Activated naive CD4-positive, alpha-beta T cell treated with anti-CD3 and anti-CD28 coated beads, Interleukin-2, amount 50 U/mL, for 24 hours (primary cell): ENCODE results near the gene ZG16.
A peak's percentile ranks its signal among the peaks of the same experiment; 100 is the strongest.

ENCODE experiments used
- H3K27ac Mint-ChIP-seq: one replicate; pipeline ENCODE4 v1.8.0; 2021; ENCODE audit warnings: mild to moderate bottlenecking, mixed read lengths
- H3K27me3 Mint-ChIP-seq: one replicate; pipeline ENCODE4 v1.8.0; 2021; ENCODE audit warnings: mixed read lengths
- H3K36me3 Mint-ChIP-seq: one replicate; pipeline ENCODE4 v1.8.0; 2021; ENCODE audit warnings: mixed read lengths
- H3K4me1 Mint-ChIP-seq: one replicate; pipeline ENCODE4 v1.8.0; 2021; ENCODE audit warnings: mixed read lengths
- H3K4me3 Mint-ChIP-seq: one replicate; pipeline ENCODE4 v1.8.0; 2021; ENCODE audit warnings: mild to moderate bottlenecking, mixed read lengths
- H3K9me3 Mint-ChIP-seq: one replicate; pipeline ENCODE4 v1.8.0; 2021; ENCODE audit warnings: mixed read lengths

ZG16 gene

DNA sequence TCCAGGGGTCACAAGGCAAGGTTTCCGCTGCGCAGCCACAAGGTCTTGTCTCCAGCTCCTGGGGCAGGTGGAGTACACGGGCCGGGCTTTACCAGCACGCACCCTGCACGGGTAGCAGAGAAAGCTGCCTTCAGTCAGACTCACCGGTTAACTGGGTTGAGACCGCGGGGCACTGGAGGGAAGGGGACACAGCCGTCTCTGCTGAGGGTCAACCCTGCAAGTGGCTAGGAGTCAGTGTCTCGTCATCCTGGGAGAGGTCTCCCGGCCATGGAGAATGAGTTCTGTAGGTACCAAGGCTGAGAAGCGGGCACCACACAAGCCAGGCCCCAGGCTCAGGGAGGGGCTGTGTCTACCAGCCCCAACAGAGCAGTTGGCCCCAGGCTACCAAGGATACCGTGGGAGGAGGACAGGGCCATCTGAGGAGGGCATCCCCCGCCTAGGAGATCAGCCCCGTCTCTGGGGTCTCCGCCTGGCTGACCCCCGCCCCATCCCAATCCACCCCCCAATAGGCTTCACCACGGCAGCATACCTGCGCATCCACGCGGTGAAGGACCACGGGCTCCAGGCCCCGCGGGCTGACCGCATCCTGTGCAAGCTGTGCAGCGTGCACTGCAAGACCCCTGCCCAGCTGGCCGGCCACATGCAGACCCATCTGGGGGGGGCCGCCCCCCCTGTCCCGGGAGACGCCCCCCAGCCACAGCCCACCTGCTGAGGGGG lies 31.1 kb downstream of the ZG16 start:
- Mint-ChIP-seq H3K4me3 (peak overlapping the region; percentile 94), H3K4me1 (peaks cover 49% of the 10 kb centered on the region), H3K27ac (peak overlapping the region; percentile 94), H3K36me3 (peaks cover 5% of the 10 kb centered on the region), H3K9me3 (no peaks in the 10 kb centered on the region), H3K27me3 (no peaks in the 10 kb centered on the region)

DNA sequence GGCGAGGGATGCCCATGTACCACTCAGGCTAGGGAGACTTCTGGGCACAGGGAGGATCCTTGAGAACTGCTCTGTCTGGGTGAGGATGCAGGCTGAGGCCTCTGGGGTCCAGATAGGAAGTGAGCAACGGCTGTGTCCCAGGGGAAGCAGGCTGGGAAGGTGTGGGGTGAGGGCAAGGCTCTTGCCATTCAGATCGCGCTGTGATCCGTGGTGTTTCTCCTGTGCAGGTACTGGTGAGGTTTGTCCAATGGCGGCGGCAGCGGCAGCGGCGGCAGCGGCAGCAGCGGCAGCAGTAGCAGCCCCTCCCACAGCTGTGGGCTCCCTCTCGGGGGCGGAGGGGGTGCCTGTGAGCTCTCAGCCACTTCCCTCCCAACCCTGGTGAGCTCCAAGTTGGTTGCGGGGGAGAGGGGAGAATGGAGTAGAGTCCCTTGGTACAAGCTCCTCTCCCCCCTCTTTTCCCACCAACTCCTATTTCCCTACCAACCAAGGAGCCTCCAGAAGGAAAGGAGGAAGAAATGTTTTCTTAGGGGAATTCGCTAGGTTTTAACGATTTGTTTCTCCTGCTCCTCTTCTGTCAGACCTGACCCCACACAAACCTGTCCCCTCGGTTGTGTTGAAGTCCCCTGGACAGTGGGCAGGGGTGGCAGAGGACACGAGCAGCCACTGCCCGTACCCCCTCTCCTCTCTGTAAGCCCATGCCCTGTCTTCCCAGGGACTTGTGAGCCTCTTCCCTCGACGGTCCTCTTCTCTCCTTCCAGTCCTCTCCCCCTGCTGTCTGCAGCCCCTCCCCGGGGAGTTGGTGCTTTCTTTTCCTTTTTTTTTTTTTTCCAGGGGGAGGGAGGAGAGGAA lies 32.0 kb downstream of the ZG16 start:
- Mint-ChIP-seq H3K4me1 (peaks cover 51% of the 10 kb centered on the region), H3K27me3 (no peaks in the 10 kb centered on the region), H3K36me3 (peaks cover 5% of the 10 kb centered on the region), H3K27ac (peak overlapping the region; percentile 87), H3K9me3 (no peaks in the 10 kb centered on the region), H3K4me3 (peak overlapping the region; percentile 88)

DNA sequence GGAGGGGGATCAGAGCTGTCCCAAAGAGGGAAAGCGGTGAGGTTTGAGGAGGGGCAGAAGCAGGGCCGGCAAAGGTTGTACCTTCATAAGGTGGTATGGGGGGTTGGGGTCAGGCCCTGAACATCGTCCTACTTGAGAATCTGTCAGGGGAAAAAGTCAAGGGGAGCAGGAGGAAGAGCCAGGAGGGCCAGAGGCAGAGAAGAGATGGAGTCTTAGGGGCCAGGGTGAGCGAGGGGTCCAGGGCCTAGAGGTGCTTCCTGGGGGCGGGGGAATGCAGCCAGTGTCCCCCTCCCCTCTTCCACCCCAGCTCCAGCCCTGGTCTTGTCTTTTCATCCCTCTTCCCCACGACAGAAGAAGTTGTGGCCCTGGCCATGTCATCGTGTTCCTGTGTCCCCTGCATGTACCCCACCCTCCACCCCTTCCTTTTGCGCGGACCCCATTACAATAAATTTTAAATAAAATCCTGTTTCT lies 32.7 kb downstream of the ZG16 start:
- peaks cover 55% of the 10 kb centered on the region for H3K4me1 Mint-ChIP-seq
- peaks cover 3% of the 10 kb centered on the region for H3K36me3 Mint-ChIP-seq
- H3K27me3 Mint-ChIP-seq: no peaks in the 10 kb centered on the region

DNA sequence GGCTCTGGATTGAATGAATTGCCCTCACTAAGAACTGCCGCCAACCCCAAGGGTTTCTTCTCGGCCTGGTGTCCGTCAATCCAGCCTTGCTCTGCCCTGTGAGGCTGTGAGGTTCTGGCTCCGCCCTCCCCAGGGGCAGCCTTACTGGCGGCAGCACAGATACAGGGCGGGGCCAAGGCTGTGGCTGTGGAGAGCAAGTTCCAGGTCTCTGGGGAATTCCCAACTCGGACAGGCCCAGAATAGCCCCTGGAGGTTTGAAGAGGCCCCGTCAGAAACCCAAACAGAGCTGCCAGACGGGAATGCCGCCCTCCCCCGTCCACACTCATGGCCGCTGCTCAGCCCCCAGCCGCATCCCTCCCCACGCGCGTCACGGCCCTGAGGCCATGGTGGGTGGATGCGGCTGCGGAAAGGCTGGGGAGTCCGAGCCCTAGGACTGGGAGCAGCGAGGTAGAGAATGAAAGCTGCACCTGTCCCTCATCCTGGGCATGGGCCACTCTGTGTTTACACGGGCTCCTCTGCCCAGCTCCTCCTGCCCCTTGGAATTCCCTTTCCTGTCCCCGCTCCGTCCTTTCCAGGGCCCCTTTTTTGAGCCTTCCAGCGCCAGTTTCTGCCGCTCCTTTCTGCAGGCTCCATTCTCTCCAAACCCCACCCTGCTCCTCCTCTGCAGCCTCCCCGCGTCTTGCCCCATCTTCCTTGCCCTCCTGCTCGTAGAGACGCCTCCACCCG lies 33.3 kb downstream of the ZG16 start:
- Mint-ChIP-seq H3K4me1 (peaks cover 56% of the 10 kb centered on the region), H3K9me3 (no peaks in the 10 kb centered on the region), H3K27me3 (no peaks in the 10 kb centered on the region), H3K4me3 (peak overlapping the region; percentile 88), H3K27ac (peak overlapping the region; percentile 65), H3K36me3 (peaks cover 3% of the 10 kb centered on the region)

More for the DNA sequence above, 32.7 kb downstream of the ZG16 start:
- no peaks in the 10 kb centered on the region for H3K9me3 Mint-ChIP-seq
- peak overlapping the region; percentile 65 for H3K27ac Mint-ChIP-seq
- H3K4me3 Mint-ChIP-seq: peak overlapping the region; percentile 88

DNA sequence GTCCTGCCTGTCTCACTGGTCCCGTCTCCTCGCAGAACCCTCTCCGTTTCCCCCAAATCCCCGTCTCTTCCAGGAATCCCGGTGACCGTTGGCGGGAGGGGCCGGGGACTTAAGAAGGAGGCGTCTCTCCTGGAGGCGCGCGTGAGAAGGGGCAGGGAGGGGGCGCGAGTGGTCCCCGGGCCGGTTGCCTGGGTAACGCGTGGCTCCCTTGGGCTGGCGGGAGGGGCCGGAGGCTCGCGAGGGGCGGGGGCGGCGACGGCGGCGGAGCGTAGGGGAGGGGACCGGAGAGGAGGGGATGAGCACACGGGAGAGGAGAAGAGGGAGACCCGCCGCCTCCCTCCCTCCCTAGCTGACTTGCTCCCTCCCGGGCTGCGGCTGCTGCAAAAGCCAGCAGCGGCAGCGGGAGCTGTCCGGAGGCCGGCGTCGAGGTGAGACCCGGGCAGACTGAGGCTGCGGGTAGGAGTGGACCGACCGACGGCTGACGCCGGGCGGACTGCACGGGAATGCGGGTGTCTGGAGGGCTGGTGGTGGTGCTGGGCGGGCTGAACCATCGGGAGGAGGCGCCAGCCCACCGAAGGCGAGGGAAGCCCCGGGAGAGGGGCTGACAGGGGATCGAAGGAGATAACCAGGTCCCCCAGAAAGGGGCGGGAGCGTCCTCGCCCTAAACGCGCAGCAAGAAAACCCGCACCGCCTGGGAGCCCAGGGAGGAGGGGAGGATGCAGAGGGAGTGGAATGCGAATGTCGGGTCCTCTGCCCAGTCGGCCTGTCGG lies 34.0 kb downstream of the ZG16 start, which contains the start of gene PRRT2:
PRRT2 (plus strand) TSS at position 298 of the 770 bp plus-strand sequence. CDS start 862 bp downstream, outside the sequence.
- H3K4me3 Mint-ChIP-seq: peak within 1 kb of the TSS; percentile 88
- H3K4me1 Mint-ChIP-seq: peaks cover 61% of the 10 kb centered on the region
- no peaks in the 10 kb centered on the region for H3K27me3 Mint-ChIP-seq
- H3K27ac Mint-ChIP-seq: peak within 1 kb of the TSS; percentile 65
- H3K36me3 Mint-ChIP-seq: peaks cover 3% of the 10 kb centered on the region
- no peaks in the 10 kb centered on the region for H3K9me3 Mint-ChIP-seq

DNA sequence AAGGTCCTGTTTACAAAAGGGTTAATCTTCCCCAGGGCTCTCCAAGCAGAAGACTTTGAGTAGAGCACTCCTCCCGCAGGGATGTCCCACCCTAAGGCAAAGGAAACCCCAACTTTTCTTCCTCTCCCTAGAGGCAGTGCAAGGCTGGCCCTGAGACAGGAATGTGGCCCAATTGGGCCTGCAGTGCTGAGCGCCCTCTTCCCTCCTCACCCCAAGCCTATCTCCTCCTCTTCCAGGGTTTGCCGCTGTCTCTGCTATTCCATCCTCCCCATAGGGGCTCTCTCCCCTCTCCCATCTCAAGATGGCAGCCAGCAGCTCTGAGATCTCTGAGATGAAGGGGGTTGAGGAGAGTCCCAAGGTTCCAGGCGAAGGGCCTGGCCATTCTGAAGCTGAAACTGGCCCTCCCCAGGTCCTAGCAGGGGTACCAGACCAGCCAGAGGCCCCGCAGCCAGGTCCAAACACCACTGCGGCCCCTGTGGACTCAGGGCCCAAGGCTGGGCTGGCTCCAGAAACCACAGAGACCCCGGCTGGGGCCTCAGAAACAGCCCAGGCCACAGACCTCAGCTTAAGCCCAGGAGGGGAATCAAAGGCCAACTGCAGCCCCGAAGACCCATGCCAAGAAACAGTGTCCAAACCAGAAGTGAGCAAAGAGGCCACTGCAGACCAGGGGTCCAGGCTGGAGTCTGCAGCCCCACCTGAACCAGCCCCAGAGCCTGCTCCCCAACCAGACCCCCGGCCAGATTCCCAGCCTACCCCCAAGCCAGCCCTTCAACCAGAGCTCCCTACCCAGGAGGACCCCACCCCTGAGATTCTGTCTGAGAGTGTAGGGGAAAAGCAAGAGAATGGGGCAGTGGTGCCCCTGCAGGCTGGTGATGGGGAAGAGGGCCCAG lies 34.9 kb downstream of the ZG16 start:
- Mint-ChIP-seq H3K27me3 (no peaks in the 10 kb centered on the region), H3K27ac (no peak overlapping the region), H3K36me3 (peaks cover 4% of the 10 kb centered on the region), H3K4me1 (peaks cover 66% of the 10 kb centered on the region), H3K4me3 (peak overlapping the region; percentile 88), H3K9me3 (no peaks in the 10 kb centered on the region)

DNA sequence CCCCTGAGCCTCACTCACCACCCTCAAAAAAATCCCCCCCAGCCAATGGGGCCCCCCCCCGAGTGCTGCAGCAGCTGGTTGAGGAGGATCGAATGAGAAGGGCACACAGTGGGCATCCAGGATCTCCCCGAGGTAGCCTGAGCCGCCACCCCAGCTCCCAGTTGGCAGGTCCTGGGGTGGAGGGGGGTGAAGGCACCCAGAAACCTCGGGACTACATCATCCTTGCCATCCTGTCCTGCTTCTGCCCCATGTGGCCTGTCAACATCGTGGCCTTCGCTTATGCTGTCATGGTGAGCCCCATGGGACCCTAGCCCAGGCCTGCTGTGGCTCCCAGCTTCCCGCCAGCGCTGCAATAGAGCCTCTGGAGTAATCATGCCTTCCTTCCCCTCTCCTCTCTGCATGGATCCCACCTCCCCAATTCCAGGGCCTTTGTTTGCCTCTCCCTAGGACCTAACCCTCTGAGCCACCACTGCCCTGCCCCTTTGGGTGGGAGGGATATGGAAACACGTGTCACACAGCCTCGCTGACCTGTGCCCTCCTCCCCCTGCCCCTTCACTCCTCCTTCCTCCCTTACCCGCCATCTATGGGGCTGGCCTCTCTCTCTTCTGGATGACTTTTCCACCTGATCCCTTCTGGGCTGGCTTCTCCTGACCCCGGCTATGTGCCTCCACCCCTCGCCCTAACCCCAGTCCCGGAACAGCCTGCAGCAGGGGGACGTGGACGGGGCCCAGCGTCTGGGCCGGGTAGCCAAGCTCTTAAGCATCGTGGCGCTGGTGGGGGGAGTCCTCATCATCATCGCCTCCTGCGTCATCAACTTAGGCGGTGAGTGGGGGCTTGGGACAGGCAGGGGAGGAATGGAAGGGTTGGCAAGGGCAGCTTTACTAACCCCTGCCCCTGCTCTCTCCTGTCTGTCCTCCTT lies 35.8 kb downstream of the ZG16 start:
- no peaks in the 10 kb centered on the region for H3K27me3 Mint-ChIP-seq
- H3K9me3 Mint-ChIP-seq: no peaks in the 10 kb centered on the region
- H3K4me1 Mint-ChIP-seq: peaks cover 67% of the 10 kb centered on the region
- H3K36me3 Mint-ChIP-seq: peaks cover 9% of the 10 kb centered on the region
- H3K4me3 Mint-ChIP-seq: peak overlapping the region; percentile 42
- peak overlapping the region; percentile 41 for H3K27ac Mint-ChIP-seq

DNA sequence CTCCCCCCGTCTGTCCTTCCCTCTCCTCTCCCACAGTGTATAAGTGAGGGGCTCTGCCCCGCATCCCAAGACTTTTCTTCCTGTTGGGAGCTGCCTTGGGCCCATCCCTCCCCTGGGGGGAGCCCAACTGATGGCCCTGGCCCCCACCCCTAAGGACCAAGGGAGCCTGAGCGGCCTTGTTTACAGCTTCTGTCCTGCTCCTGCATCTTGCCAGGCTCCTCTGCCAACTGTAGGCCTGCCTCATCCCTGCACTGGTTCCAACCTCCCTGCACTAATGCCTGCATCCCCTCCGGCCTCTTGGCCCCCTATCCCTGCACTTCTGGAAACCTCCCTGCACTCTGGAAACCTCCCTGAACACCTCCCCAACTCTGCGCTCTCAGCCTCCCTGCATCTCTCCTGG lies 36.5 kb downstream of the ZG16 start:
- Mint-ChIP-seq H3K27ac (peak overlapping the region; percentile 99), H3K4me1 (peaks cover 70% of the 10 kb centered on the region), H3K4me3 (peak overlapping the region; percentile 96), H3K27me3 (no peaks in the 10 kb centered on the region), H3K9me3 (no peaks in the 10 kb centered on the region), H3K36me3 (peaks cover 11% of the 10 kb centered on the region)

DNA sequence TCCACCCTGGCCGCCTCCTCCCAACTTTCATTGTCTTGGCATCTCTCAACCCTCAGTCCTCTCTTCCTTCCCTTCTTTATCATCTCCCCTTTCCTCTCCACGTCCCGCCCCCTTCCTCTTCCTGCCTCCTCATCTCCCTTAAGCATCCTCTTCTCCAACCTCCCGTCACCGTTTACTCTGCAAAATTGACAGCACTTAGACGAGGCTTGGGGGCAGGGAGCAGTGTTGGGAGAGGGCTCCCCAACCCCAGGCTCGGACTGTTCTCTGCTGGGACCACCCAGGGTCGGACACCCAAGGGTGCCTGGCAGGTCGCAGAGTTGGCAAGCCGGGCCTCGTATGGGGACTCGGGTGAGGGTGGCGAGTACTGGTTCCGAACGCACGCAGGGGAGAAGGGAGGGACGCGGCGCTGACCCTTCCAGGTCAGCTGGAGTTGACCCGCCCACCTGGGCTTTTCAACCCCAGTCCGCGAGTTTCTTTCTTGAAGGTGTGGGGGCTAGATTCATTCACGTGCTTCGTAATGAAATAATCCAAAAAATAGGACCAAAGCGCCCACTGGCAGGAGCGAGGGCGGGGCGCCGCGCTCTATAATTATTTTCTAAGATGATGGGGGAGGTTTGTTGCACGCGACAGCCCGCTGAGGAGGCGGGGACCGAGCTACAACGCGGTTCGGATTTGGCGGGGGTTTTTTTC lies 37.1 kb downstream of the ZG16 start:
- H3K27me3 Mint-ChIP-seq: no peaks in the 10 kb centered on the region
- H3K4me1 Mint-ChIP-seq: peaks cover 70% of the 10 kb centered on the region
- H3K36me3 Mint-ChIP-seq: peaks cover 11% of the 10 kb centered on the region
- no peaks in the 10 kb centered on the region for H3K9me3 Mint-ChIP-seq
- H3K4me3 Mint-ChIP-seq: peak overlapping the region; percentile 96
- H3K27ac Mint-ChIP-seq: peak overlapping the region; percentile 99

DNA sequence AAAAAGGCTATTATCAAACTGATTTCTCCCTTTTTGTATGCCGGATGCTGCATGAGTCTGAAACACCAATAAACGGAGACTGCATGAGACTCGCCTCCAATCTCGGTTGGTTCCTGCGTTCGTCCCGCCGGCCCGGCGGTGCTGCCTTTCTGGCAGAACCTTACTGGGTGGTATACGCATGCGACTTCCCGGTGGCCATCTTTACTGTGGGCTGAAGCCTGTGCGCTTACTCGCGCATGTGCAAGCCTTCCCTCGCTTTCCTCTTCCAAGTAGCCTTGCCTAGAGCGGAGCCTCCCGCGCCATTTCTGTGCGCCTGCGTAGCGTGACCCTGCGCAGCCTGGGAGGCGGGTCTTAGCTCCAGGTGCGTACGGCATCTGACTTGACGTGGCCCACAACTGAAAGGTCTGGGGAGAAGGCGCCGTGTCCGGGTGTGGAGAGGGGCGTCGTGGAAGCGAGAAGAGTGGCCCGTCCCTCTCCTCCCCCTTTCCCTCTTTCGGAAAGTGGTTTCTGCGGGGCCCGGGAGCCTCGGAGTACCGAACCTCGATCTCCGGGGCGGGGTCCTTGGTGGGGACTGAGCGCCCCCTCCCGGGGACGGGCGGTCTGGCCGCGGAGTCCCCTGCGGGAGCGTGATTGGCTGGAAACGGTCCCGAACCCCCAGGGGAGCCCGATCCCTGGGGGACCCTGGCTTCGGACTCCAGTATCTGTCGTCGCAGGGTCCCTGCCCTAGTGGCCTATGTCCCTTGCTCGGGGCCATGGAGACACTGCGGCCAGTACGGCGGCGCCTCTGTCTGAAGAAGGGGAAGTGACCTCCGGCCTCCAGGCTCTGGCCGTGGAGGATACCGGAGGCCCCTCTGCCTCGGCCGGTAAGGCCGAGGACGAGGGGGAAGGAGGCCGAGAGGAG lies 38.0 kb downstream of the ZG16 start, which contains the start of gene PAGR1:
PAGR1 (plus strand) TSS at position 360 of the 901 bp plus-strand sequence; CDS start at position 734, 374 bp downstream.
- peaks cover 67% of the 10 kb centered on the region for H3K4me1 Mint-ChIP-seq
- peak within 1 kb of the TSS; percentile 99 for H3K27ac Mint-ChIP-seq
- peaks cover 11% of the 10 kb centered on the region for H3K36me3 Mint-ChIP-seq
- H3K9me3 Mint-ChIP-seq: no peaks in the 10 kb centered on the region
- no peaks in the 10 kb centered on the region for H3K27me3 Mint-ChIP-seq
- peak within 1 kb of the TSS; percentile 96 for H3K4me3 Mint-ChIP-seq

DNA sequence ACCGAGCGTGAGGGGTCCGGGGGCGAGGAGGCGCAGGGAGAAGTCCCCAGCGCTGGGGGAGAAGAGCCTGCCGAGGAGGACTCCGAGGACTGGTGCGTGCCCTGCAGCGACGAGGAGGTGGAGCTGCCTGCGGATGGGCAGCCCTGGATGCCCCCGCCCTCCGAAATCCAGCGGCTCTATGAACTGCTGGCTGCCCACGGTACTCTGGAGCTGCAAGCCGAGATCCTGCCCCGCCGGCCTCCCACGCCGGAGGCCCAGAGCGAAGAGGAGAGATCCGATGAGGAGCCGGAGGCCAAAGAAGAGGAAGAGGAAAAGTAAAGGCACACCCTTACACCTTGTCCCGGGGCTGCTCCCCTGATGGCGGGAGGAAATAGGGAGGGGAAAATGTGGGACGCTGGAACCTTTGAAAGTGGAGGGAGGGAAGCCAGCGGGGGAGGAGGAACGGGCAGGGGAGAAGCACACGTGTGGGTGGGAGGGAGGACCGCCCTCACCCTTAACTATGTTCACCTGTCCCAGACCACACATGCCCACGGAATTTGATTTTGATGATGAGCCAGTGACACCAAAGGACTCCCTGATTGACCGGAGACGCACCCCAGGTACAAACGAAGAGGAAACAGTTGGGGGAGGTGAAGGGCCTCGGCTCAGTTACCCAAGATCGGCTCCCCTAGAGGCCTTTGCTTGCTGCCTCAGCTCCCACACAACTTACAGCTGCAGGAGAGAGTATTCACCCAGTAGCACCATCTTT lies 38.8 kb downstream of the ZG16 start:
- Mint-ChIP-seq H3K4me1 (peaks cover 66% of the 10 kb centered on the region), H3K4me3 (peak overlapping the region; percentile 96)

More for the DNA sequence above, 38.8 kb downstream of the ZG16 start:
- no peaks in the 10 kb centered on the region for H3K9me3 Mint-ChIP-seq
- H3K27me3 Mint-ChIP-seq: no peaks in the 10 kb centered on the region
- peak overlapping the region; percentile 93 for H3K27ac Mint-ChIP-seq
- H3K36me3 Mint-ChIP-seq: peaks cover 11% of the 10 kb centered on the region
